Chondrocyte (in vitro differentiated cells): Measurements from ENCODE around the gene CHAT. TPM values are rescaled to one million over a fixed set of nuclear protein-coding genes. Genes with fewer than 3 reads are reported as not detected.

Experiments
- DNase-seq: peaks from one replicate; pipeline ENCODE4 v3.0.0; 2021; ENCODE audit warnings: mixed read lengths, low spot score
- H3K27ac Mint-ChIP-seq: one replicate; pipeline ENCODE4 v1.8.0; 2021; ENCODE audit warnings: mild to moderate bottlenecking, moderate library complexity, mixed read lengths; ENCODE audit not compliant: unreplicated experiment
- H3K27me3 Mint-ChIP-seq: 2 replicates; pipeline ENCODE4 v1.8.0; 2021; ENCODE audit warnings: low read depth, mixed read lengths
- H3K36me3 Mint-ChIP-seq: 2 replicates; pipeline ENCODE4 v1.8.0; 2021; ENCODE audit warnings: low read depth, mixed read lengths
- H3K4me1 Mint-ChIP-seq: 2 replicates; pipeline ENCODE4 v1.8.0; 2021; ENCODE audit warnings: low read depth, mild to moderate bottlenecking, mixed read lengths
- H3K4me3 Mint-ChIP-seq: one replicate; pipeline ENCODE4 v1.8.0; 2021; ENCODE audit warnings: mild to moderate bottlenecking, moderate library complexity, mixed read lengths; ENCODE audit not compliant: unreplicated experiment
- H3K9me3 Mint-ChIP-seq: 2 replicates; pipeline ENCODE4 v1.8.0; 2021; ENCODE audit warnings: low read depth, mixed read lengths
- long read RNA-seq: library from polyadenylated mRNA; stranded (forward); transcript quantifications from one replicate; pipeline ENCODE4 v2.0.0, GENCODE V29; 2021
- total RNA-seq: library from RNA; stranded (reverse); gene quantifications from 3 replicates; pipeline ENCODE4 v1.2.1, GENCODE V29; 2021
- TF ChIP-seq, protein P1 (sequence below): fragments of 200-600 bp; sonication (generic); IDR thresholded peaks from 2 replicates; pipeline ENCODE4 v1.5.0; 2021; ENCODE audit warnings: antibody characterized with exemption, mild to moderate bottlenecking, moderate library complexity

CHAT gene
- not detected in 3 replicates for total RNA-seq
- long read RNA-seq = 0 reads

- DNase-seq = peak; percentile 35
- no peaks in the 10 kb centered on the region for H3K9me3 Mint-ChIP-seq
- H3K36me3 Mint-ChIP-seq = peaks cover 2% of the 10 kb centered on the region
- H3K27me3 Mint-ChIP-seq = peaks cover 78% of the 10 kb centered on the region
- peaks cover 17% of the 10 kb centered on the region for H3K4me1 Mint-ChIP-seq
- H3K27ac Mint-ChIP-seq = no peak within 1 kb of the TSS
- H3K4me3 Mint-ChIP-seq = no peak within 1 kb of the TSS
- TF ChIP-seq, protein P1, sequence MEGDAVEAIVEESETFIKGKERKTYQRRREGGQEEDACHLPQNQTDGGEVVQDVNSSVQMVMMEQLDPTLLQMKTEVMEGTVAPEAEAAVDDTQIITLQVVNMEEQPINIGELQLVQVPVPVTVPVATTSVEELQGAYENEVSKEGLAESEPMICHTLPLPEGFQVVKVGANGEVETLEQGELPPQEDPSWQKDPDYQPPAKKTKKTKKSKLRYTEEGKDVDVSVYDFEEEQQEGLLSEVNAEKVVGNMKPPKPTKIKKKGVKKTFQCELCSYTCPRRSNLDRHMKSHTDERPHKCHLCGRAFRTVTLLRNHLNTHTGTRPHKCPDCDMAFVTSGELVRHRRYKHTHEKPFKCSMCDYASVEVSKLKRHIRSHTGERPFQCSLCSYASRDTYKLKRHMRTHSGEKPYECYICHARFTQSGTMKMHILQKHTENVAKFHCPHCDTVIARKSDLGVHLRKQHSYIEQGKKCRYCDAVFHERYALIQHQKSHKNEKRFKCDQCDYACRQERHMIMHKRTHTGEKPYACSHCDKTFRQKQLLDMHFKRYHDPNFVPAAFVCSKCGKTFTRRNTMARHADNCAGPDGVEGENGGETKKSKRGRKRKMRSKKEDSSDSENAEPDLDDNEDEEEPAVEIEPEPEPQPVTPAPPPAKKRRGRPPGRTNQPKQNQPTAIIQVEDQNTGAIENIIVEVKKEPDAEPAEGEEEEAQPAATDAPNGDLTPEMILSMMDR = no peak
Measured at GRCh38 chr10:49613882-49614241, at the start of gene CHAT. Gene CHAT (plus strand): TSS chr10:49614037. CDS start chr10:49614190, 153 bp downstream.

GRCh38 chr10:49564461-49565009 lies 49.3 kb upstream of the CHAT start:
- Mint-ChIP-seq H3K36me3 (peaks cover 3% of the 10 kb centered on the region), H3K27me3 (no peaks in the 10 kb centered on the region), H3K27ac (no peak overlapping the region), H3K4me3 (no peak overlapping the region), H3K9me3 (peaks cover 14% of the 10 kb centered on the region), H3K4me1 (peaks cover 63% of the 10 kb centered on the region)
- TF ChIP-seq, protein P1 = no peak
- DNase-seq = no peak

- Mint-ChIP-seq H3K4me3 (no peak overlapping the region), H3K27ac (no peak overlapping the region), H3K27me3 (no peaks in the 10 kb centered on the region), H3K36me3 (peaks cover 3% of the 10 kb centered on the region), H3K9me3 (peaks cover 14% of the 10 kb centered on the region), H3K4me1 (peaks cover 44% of the 10 kb centered on the region)
- DNase-seq = no peak
- TF ChIP-seq, protein P1 = no peak
Measured at GRCh38 chr10:49567810-49568209, 46.0 kb upstream of the CHAT start.

DNA sequence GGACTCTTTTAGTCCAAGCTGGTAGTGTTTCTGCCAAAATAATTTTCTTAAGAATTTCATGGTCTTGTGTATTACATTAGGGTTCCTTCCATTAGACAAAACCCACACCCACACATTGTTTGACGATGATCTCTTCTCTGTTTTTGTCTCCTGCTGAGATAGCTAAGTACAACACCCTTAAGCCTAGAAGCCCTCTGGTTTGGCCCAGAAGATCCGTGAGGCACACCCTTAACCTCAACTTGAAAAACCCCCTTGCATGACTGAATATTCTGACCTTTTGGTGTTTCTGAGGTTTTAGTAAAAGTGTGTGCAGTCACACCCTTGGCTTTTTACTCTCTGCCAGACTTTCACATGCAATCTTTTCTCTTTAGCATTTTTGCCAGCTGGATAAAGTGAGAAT lies 45.6 kb upstream of the CHAT start:
- H3K36me3 Mint-ChIP-seq = peaks cover 3% of the 10 kb centered on the region
- TF ChIP-seq, protein P1 = no peak
- H3K4me1 Mint-ChIP-seq = peaks cover 40% of the 10 kb centered on the region
- no peaks in the 10 kb centered on the region for H3K27me3 Mint-ChIP-seq
- peak overlapping the region; percentile 35 for H3K27ac Mint-ChIP-seq
- H3K9me3 Mint-ChIP-seq = peaks cover 14% of the 10 kb centered on the region
- no peak overlapping the region for H3K4me3 Mint-ChIP-seq
- no peak for DNase-seq

- Mint-ChIP-seq H3K27ac (peak overlapping the region; percentile 35), H3K9me3 (peaks cover 14% of the 10 kb centered on the region), H3K4me3 (no peak overlapping the region), H3K27me3 (no peaks in the 10 kb centered on the region), H3K4me1 (peaks cover 31% of the 10 kb centered on the region), H3K36me3 (peaks cover 3% of the 10 kb centered on the region)
- TF ChIP-seq, protein P1 = no peak
- DNase-seq = no peak
Measured at GRCh38 chr10:49569031-49569631, 44.7 kb upstream of the CHAT start.
